Kidney (tissue), 14 donors: ENCODE data around the gene BRIP1. TPM values are rescaled to one million over a fixed set of nuclear protein-coding genes. Genes with fewer than 3 reads are reported as not detected.

ENCODE experiments used
- DNase-seq, 5 donors: peaks; one replicate each; pipeline ENCODE4 v3.0.0-alpha.2; 2013 to 2020
- FAIRE-seq: peaks from 2 replicates; lab custom pipeline; 2012; peaks lifted over from hg19 to GRCh38; lab: Jason Lieb, UNC
- H3K27ac ChIP-seq, 2 donors: one replicate each; pipeline ENCODE4 v1.7.0; 2013; ENCODE audit warnings: low read depth in 2 of 2, low read length in 2 of 2, inconsistent platforms in 1 of 2
- H3K27me3 ChIP-seq: one replicate; pipeline ENCODE4 v1.7.1; 2013; ENCODE audit warnings: low read length, inconsistent platforms; ENCODE audit not compliant: control insufficient read depth, insufficient read depth
- H3K36me3 ChIP-seq, 3 donors: one replicate each; pipeline versions ENCODE4 v1.7.0 to v1.7.1; 2013; ENCODE audit warnings: low read length in 3 of 3, control low read depth in 1 of 3, inconsistent platforms in 1 of 3; ENCODE audit not compliant: insufficient read depth in 3 of 3, control insufficient read depth in 2 of 3
- H3K4me1 ChIP-seq, 3 donors: one replicate each; pipeline versions ENCODE4 v1.7.0 to v1.7.1; 2013; ENCODE audit warnings: low read length in 3 of 3, inconsistent platforms in 1 of 3, low read depth in 1 of 3; ENCODE audit not compliant: control insufficient read depth in 2 of 3, insufficient read depth in 2 of 3
- H3K4me3 ChIP-seq, 3 donors: one replicate each; pipeline versions ENCODE4 v1.7.0 to v1.8.1; 2013; ENCODE audit warnings: low read length in 3 of 3, control low read depth in 1 of 3, inconsistent platforms in 1 of 3
- H3K9ac ChIP-seq, 3 donors: one replicate each; pipeline versions ENCODE4 v1.7.0 to v1.7.1; 2013; ENCODE audit warnings: low read length in 3 of 3, control low read depth in 1 of 3, inconsistent platforms in 1 of 3
- H3K9me3 ChIP-seq, 3 donors: one replicate each; pipeline versions ENCODE4 v1.7.0 to v1.7.1; 2013; ENCODE audit warnings: low read length in 3 of 3, control low read depth in 1 of 3, inconsistent platforms in 1 of 3; ENCODE audit not compliant: control insufficient read depth in 2 of 3, insufficient read depth in 1 of 3
- intact Hi-C: fragments of 100-400 bp; cut with DNase I; formaldehyde crosslinking; loops from one replicate; pipeline ENCODE4 v1.11.1; 2022
- polyA plus RNA-seq: library from polyadenylated mRNA; stranded (reverse); fragments of 350-450 nt; fragmentation: Illumina TruSeq; extraction: RNeasy Lipid Tissue Mini Kit (QIAGEN cat#74804); gene quantifications from one replicate; pipeline ENCODE4 v1.2.3, GENCODE V29; 2014; ENCODE audit warnings: low read depth, low replicate concordance; ENCODE audit not compliant: insufficient read depth
- total RNA-seq: library from RNA; stranded (reverse); fragmentation: NEBNext Ultra II Directional; extraction: Animal tissue kit (Norgen Biotek cat#: 25700); gene quantifications from one replicate; pipeline ENCODE4 v1.2.1, GENCODE V29; 2021
- TF ChIP-seq, protein P1 (sequence below): IDR thresholded peaks from 3 replicates; pipeline ENCODE4 v1.5.1; 2012; ENCODE audit warnings: mild to moderate bottlenecking, moderate library complexity, borderline replicate concordance; ENCODE audit not compliant: insufficient read depth; ENCODE audit errors: extremely low read depth
- donor health status: control.
- donor health status: control.
- donor health status: control.
- donor health status: control.
- donor health status: control.
- donor health status: DM: yes; HTN: yes; CAD: no.
- donor health status: Normal renal cell carcinoma (clear cell type).

Gene BRIP1
- total and polyA plus RNA-seq, 2 donors from 2014 or later = 0.54 TPM; not detected in 1

DNA sequence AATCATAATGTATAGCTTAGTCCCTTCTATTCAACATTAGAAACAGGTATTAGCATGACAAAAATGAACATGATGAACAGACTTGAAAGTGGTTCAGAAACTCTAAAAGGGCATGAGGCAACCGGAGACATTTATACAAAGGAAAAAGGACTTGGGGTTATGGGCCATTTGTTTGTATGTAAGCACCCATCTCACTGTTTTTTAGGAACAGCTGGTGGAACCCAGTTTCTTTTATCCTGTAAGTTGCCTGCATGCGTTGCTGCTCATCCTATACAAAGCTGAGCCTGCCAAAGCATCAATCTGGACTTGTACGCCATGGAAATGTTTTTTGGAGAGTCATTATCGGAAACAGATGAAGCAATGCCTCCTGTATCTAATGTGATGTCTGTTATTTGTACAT is 200.0 kb downstream of the BRIP1 start:
- Histone ChIP-seq H3K4me1 (no peaks in the 10 kb centered on the region), H3K9ac (no peak overlapping the region), H3K27ac (no peak overlapping the region), H3K4me3 (no peak overlapping the region), H3K36me3 (no peaks in the 10 kb centered on the region), H3K9me3 (no peaks in the 10 kb centered on the region), H3K27me3 (no peaks in the 10 kb centered on the region)
- intact Hi-C loops = no loop called here
- no peak for FAIRE-seq
- TF ChIP-seq, protein P1, sequence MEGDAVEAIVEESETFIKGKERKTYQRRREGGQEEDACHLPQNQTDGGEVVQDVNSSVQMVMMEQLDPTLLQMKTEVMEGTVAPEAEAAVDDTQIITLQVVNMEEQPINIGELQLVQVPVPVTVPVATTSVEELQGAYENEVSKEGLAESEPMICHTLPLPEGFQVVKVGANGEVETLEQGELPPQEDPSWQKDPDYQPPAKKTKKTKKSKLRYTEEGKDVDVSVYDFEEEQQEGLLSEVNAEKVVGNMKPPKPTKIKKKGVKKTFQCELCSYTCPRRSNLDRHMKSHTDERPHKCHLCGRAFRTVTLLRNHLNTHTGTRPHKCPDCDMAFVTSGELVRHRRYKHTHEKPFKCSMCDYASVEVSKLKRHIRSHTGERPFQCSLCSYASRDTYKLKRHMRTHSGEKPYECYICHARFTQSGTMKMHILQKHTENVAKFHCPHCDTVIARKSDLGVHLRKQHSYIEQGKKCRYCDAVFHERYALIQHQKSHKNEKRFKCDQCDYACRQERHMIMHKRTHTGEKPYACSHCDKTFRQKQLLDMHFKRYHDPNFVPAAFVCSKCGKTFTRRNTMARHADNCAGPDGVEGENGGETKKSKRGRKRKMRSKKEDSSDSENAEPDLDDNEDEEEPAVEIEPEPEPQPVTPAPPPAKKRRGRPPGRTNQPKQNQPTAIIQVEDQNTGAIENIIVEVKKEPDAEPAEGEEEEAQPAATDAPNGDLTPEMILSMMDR = no peak
- no peak for DNase-seq

DNA sequence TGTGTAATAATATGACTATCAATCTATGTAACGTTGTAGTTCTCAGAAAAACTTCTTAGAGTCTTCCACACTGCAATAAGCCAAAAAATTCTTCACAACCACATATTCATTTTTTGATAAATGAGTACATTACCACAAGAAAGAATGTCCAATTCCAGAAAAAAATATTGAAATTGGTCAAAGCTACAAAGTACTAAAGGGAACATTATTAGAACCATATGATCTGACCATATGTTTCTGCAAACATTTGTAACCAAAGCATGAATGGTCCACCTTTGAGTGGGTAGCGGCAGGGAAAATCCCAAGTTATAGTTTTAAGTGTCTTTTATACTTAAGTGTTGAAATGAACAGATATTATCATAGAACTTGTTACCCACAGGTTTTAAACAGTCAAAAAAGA is 200.6 kb downstream of the BRIP1 start:
- H3K4me3 ChIP-seq = no peak overlapping the region
- no peak overlapping the region for H3K27ac ChIP-seq
- intact Hi-C loops = no loop called here
- FAIRE-seq = no peak
- H3K4me1 ChIP-seq = no peaks in the 10 kb centered on the region
- no peaks in the 10 kb centered on the region for H3K36me3 ChIP-seq
- H3K9me3 ChIP-seq = no peaks in the 10 kb centered on the region
- no peaks in the 10 kb centered on the region for H3K27me3 ChIP-seq
- DNase-seq = no peak
- TF ChIP-seq, protein P1 = no peak
- H3K9ac ChIP-seq = no peak overlapping the region

DNA sequence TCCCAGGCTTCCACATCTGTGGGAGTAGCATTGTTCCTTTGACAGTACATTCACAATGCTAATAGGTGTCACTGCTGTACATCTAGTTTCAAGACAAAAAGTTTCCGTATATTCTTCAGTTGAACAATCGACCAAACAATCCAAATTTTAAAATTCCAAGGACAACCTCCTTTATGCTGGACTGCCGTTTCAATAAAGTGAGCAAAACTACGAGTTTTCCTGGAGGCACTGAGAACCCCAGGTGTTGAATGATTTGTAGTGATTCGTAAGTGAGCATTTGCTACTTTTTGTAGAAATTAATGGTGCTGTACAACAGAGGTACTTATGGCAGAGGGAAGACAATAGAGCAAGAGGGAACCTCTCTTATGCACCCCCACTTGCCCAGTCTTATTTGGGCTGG is 201.1 kb downstream of the BRIP1 start:
- Histone ChIP-seq H3K27me3 (no peaks in the 10 kb centered on the region), H3K36me3 (no peaks in the 10 kb centered on the region), H3K27ac (no peak overlapping the region), H3K9me3 (no peaks in the 10 kb centered on the region), H3K9ac (no peak overlapping the region), H3K4me3 (no peak overlapping the region), H3K4me1 (no peaks in the 10 kb centered on the region)
- TF ChIP-seq, protein P1 = no peak
- no peak for DNase-seq
- FAIRE-seq = no peak
- intact Hi-C loops = no loop called here
